AG04450 (cell line): Measurements from ENCODE around the gene IQCF2. TPM values are rescaled to one million over a fixed set of nuclear protein-coding genes. Genes with fewer than 3 reads are reported as not detected.
"Not testable (repeated sequence)": the region's sequence is repeated elsewhere in the genome, so short reads cannot be mapped to it uniquely, and the experiment has no call there.

Experiments used
- CTCF ChIA-PET: fragments of 300-600, 350-600 bp; formaldehyde crosslinking; extraction: SDS; loops from one replicate; lab custom pipeline; 2022; ENCODE audit warnings: antibody characterized with exemption, inconsistent platforms; lab: Charles Lee
- POLR2A ChIA-PET: fragments of 350-600 bp; formaldehyde crosslinking; extraction: SDS; loops from one replicate; lab custom pipeline; 2021; ENCODE audit warnings: antibody characterized with exemption, inconsistent platforms; lab: Yijun Ruan, JAX
- DNase-seq: peaks from one replicate; pipeline ENCODE4 v3.0.0-alpha.2; 2011; ENCODE audit warnings: low read depth, low spot score
- H3K27ac ChIP-seq: one replicate; pipeline ENCODE4 v1.5.1; 2012; ENCODE audit warnings: low read depth, low read length, control low read depth
- H3K27me3 ChIP-seq: one replicate; pipeline ENCODE4 v1.6.0; 2012; ENCODE audit warnings: low read length; ENCODE audit not compliant: control insufficient read depth, insufficient read depth
- H3K4me3 ChIP-seq: 2 replicates; pipeline ENCODE4 v1.5.1; 2011; ENCODE audit warnings: mild to moderate bottlenecking, low read depth, low read length, control low read depth
- H3K9me3 ChIP-seq: 2 replicates; pipeline ENCODE4 v1.5.1; 2012; ENCODE audit warnings: low read length; ENCODE audit not compliant: control insufficient read depth, insufficient read depth
- CTCF ChIP-seq: IDR thresholded peaks from 2 replicates; pipeline ENCODE4 v1.5.1; 2011; ENCODE audit warnings: low read depth, low read length, control low read depth, inconsistent platforms
- polyA plus RNA-seq: library from polyadenylated mRNA; depleted of rRNA; stranded (reverse); fragments of >200 nt; gene quantifications from 2 replicates; pipeline ENCODE4 v1.2.3, GENCODE V29; 2011

IQCF2 gene
- polyA plus RNA-seq, 1 experiment = not detected

DNA sequence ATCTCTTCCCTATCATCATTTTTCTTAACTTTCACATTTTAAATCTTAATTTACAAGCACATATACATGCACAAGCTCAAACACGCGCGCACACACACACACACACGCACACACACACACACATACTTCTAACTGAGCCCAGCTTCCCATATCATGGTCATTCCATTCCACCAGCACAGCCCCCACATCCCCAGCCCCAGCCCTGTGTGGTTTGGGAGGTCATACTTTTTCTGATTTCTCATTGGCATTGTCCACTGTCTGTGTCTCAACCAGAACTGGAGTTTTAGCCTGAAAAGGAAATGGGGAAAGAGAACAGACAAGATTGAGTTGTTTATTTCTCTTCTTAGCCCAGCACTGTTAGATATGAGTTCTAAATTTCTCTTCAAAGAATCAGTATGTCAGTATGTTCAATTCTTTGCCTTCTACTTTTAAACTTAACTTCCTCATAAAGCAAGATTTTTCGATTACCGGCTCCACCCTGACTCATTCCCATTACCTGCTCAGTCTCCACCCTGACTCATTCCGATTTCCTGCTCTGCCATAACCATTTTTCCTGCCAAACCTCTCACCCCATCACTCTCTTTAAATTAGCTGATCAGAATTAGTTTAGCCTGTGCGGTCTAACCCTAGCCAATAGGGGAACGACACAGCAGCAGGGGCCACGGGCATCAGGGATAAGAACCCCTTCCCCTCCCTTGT lies 35.3 kb downstream of the IQCF2 start:
- TF ChIP-seq CTCF = no peak
- ChIA-PET POLR2A (no interaction called here), CTCF (no interaction called here)
- no peak for DNase-seq
- no peak overlapping the region for H3K4me3 ChIP-seq
- H3K27me3 ChIP-seq = peaks cover 6% of the 10 kb centered on the region
- H3K27ac ChIP-seq = no peak overlapping the region
- no peaks in the 10 kb centered on the region for H3K9me3 ChIP-seq

DNA sequence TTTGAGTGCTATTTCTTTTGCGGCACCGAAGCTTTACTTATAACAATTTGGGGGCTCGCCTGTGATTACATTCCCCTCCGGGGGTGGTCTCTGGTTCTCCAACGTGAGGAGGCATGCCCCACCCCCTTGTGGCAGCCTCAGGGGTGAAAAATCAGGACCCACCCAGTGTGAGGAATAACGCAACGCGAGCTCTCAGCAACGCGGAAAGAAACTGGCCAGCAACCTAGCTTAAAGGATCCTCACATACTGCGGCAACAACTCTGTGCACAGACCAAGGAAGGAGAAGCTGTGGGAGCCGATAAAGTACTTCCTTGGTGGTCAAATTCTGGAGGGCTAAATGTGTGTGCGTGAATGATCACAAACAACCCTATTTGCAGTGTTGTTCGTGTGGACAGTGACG lies 36.0 kb downstream of the IQCF2 start:
- DNase-seq = no peak
- Histone ChIP-seq H3K4me3 (no peak overlapping the region), H3K27ac (no peak overlapping the region), H3K27me3 (peaks cover 6% of the 10 kb centered on the region), H3K9me3 (no peaks in the 10 kb centered on the region)
- ChIA-PET CTCF (no interaction called here), POLR2A (no interaction called here)
- TF ChIP-seq CTCF = no peak

- CTCF ChIA-PET, H3K4me3 ChIP-seq, DNase-seq, H3K27me3 ChIP-seq, POLR2A ChIA-PET, H3K27ac ChIP-seq, H3K9me3 ChIP-seq: not testable (repeated sequence)
These were observed 38.6 kb downstream of the IQCF2 start for GRCh38 chr3:51900043-51900442.

GRCh38 chr3:51902361-51902760 lies 40.9 kb downstream of the IQCF2 start:
- H3K4me3 ChIP-seq, POLR2A ChIA-PET, H3K27ac ChIP-seq, CTCF ChIA-PET, DNase-seq, H3K27me3 ChIP-seq, H3K9me3 ChIP-seq: not testable (repeated sequence)

GRCh38 chr3:51904034-51904823 lies 42.8 kb downstream of the IQCF2 start:
- no peak for TF ChIP-seq CTCF
- CTCF ChIA-PET = no interaction called here
- no peaks in the 10 kb centered on the region for H3K27me3 ChIP-seq
- POLR2A ChIA-PET = no interaction called here
- no peak for DNase-seq
- no peak overlapping the region for H3K4me3 ChIP-seq
- peaks cover 3% of the 10 kb centered on the region; the same call in 1 of the 2 replicates for H3K9me3 ChIP-seq
- no peak overlapping the region for H3K27ac ChIP-seq

DNA sequence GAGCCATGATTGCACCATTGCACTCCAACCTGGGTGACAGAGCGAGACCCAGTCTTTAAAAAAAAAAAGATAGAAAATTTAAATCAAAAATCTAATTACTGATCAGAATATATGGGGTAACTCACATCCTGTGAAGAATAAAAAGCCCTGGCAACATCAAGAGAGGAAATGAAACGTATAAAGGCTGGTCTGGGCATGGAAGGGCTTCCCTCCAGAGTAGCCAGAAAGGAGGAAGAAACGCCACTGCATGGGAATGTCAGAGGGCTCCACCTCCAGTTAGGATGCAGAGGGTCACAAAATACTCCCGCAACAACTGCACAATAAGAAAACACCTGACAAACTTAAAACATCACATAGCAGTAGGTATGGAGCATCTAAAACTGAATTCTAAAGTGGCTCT lies 46.6 kb downstream of the IQCF2 start:
- CTCF ChIA-PET = no interaction called here
- DNase-seq = no peak
- Histone ChIP-seq H3K4me3 (no peak overlapping the region), H3K9me3 (peaks cover 3% of the 10 kb centered on the region; the same call in 1 of the 2 replicates), H3K27ac (no peak overlapping the region), H3K27me3 (no peaks in the 10 kb centered on the region)
- TF ChIP-seq CTCF = no peak
- POLR2A ChIA-PET = no interaction called here
